Lower lobe of right lung (tissue), 2 donors: Measurements from ENCODE around the gene MUTYH. TPM values are rescaled to one million over a fixed set of nuclear protein-coding genes. Genes with fewer than 3 reads are reported as not detected.
"Not testable (repeated sequence)": the region's sequence is repeated elsewhere in the genome, so short reads cannot be mapped to it uniquely, and the experiment has no call there.

ENCODE experiments used
- ATAC-seq, 2 donors: fragments of 200-7000 bp; cut with Tn5 transposase; one replicate each; pipeline ENCODE4 v1.9.1; 2020 to 2022; ENCODE audit warnings: mild to moderate bottlenecking in 2 of 2, moderate library complexity in 2 of 2
- DNase-seq: peaks from one replicate; pipeline ENCODE4 v3.0.0-alpha.2; 2020
- H3K27ac ChIP-seq: fragments of 200-600 bp; one replicate; pipeline ENCODE4 v1.8.0; 2022
- H3K27me3 ChIP-seq: fragments of 200-600 bp; one replicate; pipeline ENCODE4 v1.8.0; 2022; ENCODE audit warnings: low read depth
- H3K36me3 ChIP-seq: fragments of 200-600 bp; one replicate; pipeline ENCODE4 v1.8.0; 2022; ENCODE audit warnings: mild to moderate bottlenecking
- H3K4me1 ChIP-seq: fragments of 200-600 bp; one replicate; pipeline ENCODE4 v1.8.0; 2022
- H3K4me3 ChIP-seq: fragments of 200-600 bp; one replicate; pipeline ENCODE4 v1.8.0; 2022; ENCODE audit warnings: mild to moderate bottlenecking
- H3K9me3 ChIP-seq: fragments of 200-600 bp; one replicate; pipeline ENCODE4 v1.8.0; 2022
- CTCF ChIP-seq: fragments of 200-600 bp; IDR thresholded peaks from one replicate; pipeline ENCODE4 v1.8.0; 2022; ENCODE audit warnings: antibody characterized with exemption, mild to moderate bottlenecking
- intact Hi-C: fragments of 100-400 bp; cut with DNase I; formaldehyde crosslinking; loops from one replicate; pipeline ENCODE4 v1.11.0; 2022
- long read RNA-seq: library from polyadenylated mRNA; unstranded; transcript quantifications from one replicate; pipeline ENCODE4 v2.0.0, GENCODE V29; 2021
- total RNA-seq: library from RNA; stranded (reverse); fragmentation: NEBNext Ultra II Directional; extraction: Animal tissue kit (Norgen Biotek cat#: 25700); gene quantifications from one replicate; pipeline ENCODE4 v1.2.1, GENCODE V29; 2021
- donor health status: DM: no; HTN: yes; CAD: no; lungs with severe emphysema.

The MUTYH gene
- total RNA-seq, result 23.7 TPM
- long read RNA-seq, partial matches to known transcripts, result 0 of 25 reads
- long read RNA-seq, other reads (novel, unspliced or antisense), result 17 of 25 reads

- peaks cover 37% of the 10 kb centered on the region for H3K36me3 ChIP-seq
- peak; percentile 97 for DNase-seq
- ATAC-seq, result peak; percentile 97 to 98
- H3K4me1 ChIP-seq, result peaks cover 34% of the 10 kb centered on the region
- H3K9me3 ChIP-seq, result no peaks in the 10 kb centered on the region
- TF ChIP-seq CTCF, result no peak
- peak within 1 kb of the TSS; percentile 99 for H3K27ac ChIP-seq
- H3K4me3 ChIP-seq, result peak within 1 kb of the TSS; percentile 92
- no peaks in the 10 kb centered on the region for H3K27me3 ChIP-seq
- intact Hi-C loops, result no loop called here
These were observed at the start of gene MUTYH, which contains the start of gene TOE1 for GRCh38 chr1:45339789-45340558. Gene MUTYH, minus strand, starts transcription at chr1:45340440. Its CDS starts 5,935 bp downstream, at chr1:45334505. Gene TOE1, plus strand, starts transcription at chr1:45340170. Its CDS starts 83 bp downstream, at chr1:45340253.

- Histone ChIP-seq H3K36me3 (no peaks in the 10 kb centered on the region), H3K9me3 (no peaks in the 10 kb centered on the region), H3K4me3 (no peak overlapping the region), H3K27me3 (no peaks in the 10 kb centered on the region), H3K27ac (no peak overlapping the region), H3K4me1 (no peaks in the 10 kb centered on the region)
- DNase-seq (no peak), ATAC-seq (no peak)
- intact Hi-C loops, result no loop called here
- TF ChIP-seq CTCF, result no peak
These were observed 46.0 kb upstream of the MUTYH start for GRCh38 chr1:45386219-45386618.

DNA sequence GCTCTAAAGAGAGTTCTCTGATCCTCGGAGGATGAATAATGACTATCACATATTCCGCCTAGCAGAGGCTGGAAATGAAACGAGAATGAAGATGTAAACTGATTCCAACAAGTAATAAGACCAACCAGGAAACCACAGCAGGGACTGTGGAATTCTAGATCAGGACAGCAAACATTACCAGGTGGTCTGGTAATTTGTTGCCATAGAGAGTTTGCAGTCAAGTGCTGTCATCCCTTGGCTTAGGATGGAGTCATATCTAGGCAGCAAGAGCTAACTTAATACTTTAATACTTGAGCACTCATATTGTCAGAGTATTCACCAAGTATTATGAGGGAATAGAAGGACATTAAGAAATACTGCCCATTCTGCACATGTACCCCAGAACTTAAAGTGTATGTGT lies 45.1 kb upstream of the MUTYH start:
- H3K36me3 ChIP-seq, result no peaks in the 10 kb centered on the region
- DNase-seq, result no peak
- ATAC-seq, result no peak
- intact Hi-C loops, result no loop called here
- no peak overlapping the region for H3K4me3 ChIP-seq
- H3K27me3 ChIP-seq, result no peaks in the 10 kb centered on the region
- no peak overlapping the region for H3K27ac ChIP-seq
- no peaks in the 10 kb centered on the region for H3K4me1 ChIP-seq
- TF ChIP-seq CTCF, result no peak
- H3K9me3 ChIP-seq, result no peaks in the 10 kb centered on the region

- H3K36me3 ChIP-seq, DNase-seq, H3K27me3 ChIP-seq, H3K27ac ChIP-seq, ATAC-seq, H3K4me3 ChIP-seq, intact Hi-C loops, H3K4me1 ChIP-seq, H3K9me3 ChIP-seq: not testable (repeated sequence)
These were observed 44.0 kb upstream of the MUTYH start for GRCh38 chr1:45384213-45384612.

DNA sequence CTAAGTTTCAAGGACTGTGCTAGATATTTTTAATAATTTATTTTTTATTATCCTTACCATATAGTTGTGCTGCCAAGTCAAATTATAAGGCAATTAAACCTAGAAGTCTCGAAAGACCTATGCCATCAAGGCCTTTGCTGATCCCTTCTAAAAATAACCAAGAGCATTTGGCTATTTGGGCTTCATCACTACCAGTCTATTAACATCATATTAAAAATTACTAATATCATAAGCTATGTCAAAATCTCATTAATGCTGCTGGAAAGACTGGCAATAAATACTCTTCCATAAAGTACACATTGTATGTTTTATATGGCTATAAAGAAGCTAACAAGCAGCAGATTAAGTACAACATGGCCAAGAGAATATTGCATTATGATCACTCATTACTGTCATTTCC lies 43.0 kb upstream of the MUTYH start:
- intact Hi-C loops, result no loop called here
- H3K9me3 ChIP-seq, result no peaks in the 10 kb centered on the region
- ATAC-seq (no peak), DNase-seq (no peak)
- no peaks in the 10 kb centered on the region for H3K4me1 ChIP-seq
- no peak overlapping the region for H3K27ac ChIP-seq
- no peak overlapping the region for H3K4me3 ChIP-seq
- no peaks in the 10 kb centered on the region for H3K27me3 ChIP-seq
- no peaks in the 10 kb centered on the region for H3K36me3 ChIP-seq
- no peak for TF ChIP-seq CTCF

DNA sequence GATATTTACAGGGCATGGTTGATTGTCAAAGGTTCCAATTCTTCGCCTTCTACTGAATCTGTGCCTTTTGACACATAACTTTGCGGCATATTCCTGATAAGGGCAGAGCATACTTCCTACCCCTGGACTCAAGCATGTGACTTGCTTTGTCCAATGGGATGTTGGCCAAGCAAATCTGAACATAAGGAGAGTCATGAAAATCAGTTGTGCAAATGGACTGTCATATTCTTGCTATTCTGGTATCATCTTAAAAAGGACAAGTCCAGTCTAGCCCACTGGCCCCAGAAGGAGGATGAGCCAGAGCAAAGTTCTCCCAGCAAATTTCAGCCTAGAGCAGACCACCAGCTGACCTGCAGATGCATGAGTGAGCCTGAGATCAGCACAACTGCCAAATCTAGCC lies 41.0 kb upstream of the MUTYH start:
- no peak for ATAC-seq
- no peaks in the 10 kb centered on the region for H3K27me3 ChIP-seq

More for the DNA sequence above, 41.0 kb upstream of the MUTYH start:
- intact Hi-C loops, result no loop called here
- Histone ChIP-seq H3K36me3 (no peaks in the 10 kb centered on the region), H3K27ac (no peak overlapping the region), H3K4me3 (no peak overlapping the region), H3K4me1 (no peaks in the 10 kb centered on the region), H3K9me3 (no peaks in the 10 kb centered on the region)
- TF ChIP-seq CTCF, result no peak
- DNase-seq, result no peak
